BLaER1 treated with 17β-estradiol and CSF1 and Interleukin-3, amounts not matched to agents 10 nM and 100 nM (cell line): Measurements from ENCODE around the gene AKT1.

Experiments
- H3K27ac ChIP-seq, 11 experiments: shearing (Covaris generic); formaldehyde crosslinking; 2 replicates each; pipeline ENCODE4 v1.8.1; 2022
- H3K27me3 ChIP-seq, 11 experiments: shearing (Covaris generic); formaldehyde crosslinking; 2 replicates each; pipeline ENCODE4 v1.8.1; 2022
- H3K36me3 ChIP-seq, 11 experiments: shearing (Covaris generic); formaldehyde crosslinking; 2 replicates each; pipeline ENCODE4 v1.8.1; 2022
- H3K4me1 ChIP-seq, 10 experiments: shearing (Covaris generic); formaldehyde crosslinking; 2 replicates each; pipeline ENCODE4 v1.8.1; 2022
- H3K4me2 ChIP-seq, 11 experiments: shearing (Covaris generic); formaldehyde crosslinking; 2 replicates each; pipeline ENCODE4 v1.8.1; 2022
- H3K4me3 ChIP-seq, 10 experiments: shearing (Covaris generic); formaldehyde crosslinking; 2 replicates each; pipeline ENCODE4 v1.8.1; 2022
- H3K9ac ChIP-seq, 11 experiments: shearing (Covaris generic); formaldehyde crosslinking; 2 replicates each; pipeline ENCODE4 v1.8.1; 2022
- H3K9me3 ChIP-seq, 11 experiments: shearing (Covaris generic); formaldehyde crosslinking; replicated peaks in 1 of 11; 2 replicates each; pipeline ENCODE4 v1.8.1; 2022
- H4K20me1 ChIP-seq, 11 experiments: shearing (Covaris generic); formaldehyde crosslinking; 2 replicates each; pipeline ENCODE4 v1.8.1; 2022
- Cebpa-rat ChIP-seq, 11 experiments: shearing (Covaris generic); IDR thresholded peaks; 2 replicates each; pipeline ENCODE4 v1.8.1; 2022

Gene AKT1

DNA sequence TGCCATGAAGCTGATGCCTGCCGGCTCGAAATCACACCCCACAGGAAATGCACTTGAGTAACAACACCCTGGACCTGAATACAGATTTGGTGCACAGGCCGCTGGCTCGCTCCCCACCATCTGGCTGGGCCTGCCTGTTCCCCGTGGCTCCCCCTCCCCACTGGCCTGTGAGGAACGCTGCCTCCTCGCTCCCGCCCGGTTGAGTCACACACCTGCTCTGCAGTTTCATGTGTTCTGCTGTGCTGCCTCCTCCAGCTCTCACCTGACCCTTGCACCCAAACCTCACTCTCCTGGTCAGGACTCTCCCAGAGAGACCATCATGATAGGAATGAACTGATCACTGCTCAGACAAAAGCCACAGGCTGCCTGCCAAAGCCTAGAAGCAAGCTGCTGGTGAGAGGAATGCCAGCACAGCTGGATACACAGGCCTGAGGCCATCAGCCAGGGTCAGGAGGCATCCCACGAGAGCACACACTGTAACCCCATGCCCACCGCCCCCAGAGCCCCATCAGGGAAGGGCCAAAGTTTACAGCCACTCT, 46.4 kb downstream of the AKT1 start:
- Histone ChIP-seq H4K20me1 (peaks cover 2 to 12% (median 11%) of the 10 kb centered on the region in 11 experiments; a peak in 19 of 22 replicates), H3K27ac (no peak overlapping the region; a peak in 2 of 22 replicates), H3K4me3 (no peak overlapping the region), H3K4me1 (peaks cover 19 to 45% (median 37%) of the 10 kb centered on the region in 10 experiments), H3K9ac (peak overlapping the region in 5 of 11 experiments; percentile 15 to 52 (median 31); a peak in 6 of 22 replicates), H3K36me3 (peaks cover 0 to 3% (median 0%) of the 10 kb centered on the region in 11 experiments; a peak in 5 of 22 replicates), H3K9me3 (peaks cover 0 to 26% (median 23%) of the 10 kb centered on the region in 11 experiments; a peak in 16 of 22 replicates), H3K27me3 (no peaks in the 10 kb centered on the region), H3K4me2 (peak overlapping the region in 9 of 11 experiments; percentile 13 to 65 (median 43); a peak in 15 of 22 replicates)
- TF ChIP-seq Cebpa-rat (IDR thresholded peaks at IDR 0.05) = no peak

DNA sequence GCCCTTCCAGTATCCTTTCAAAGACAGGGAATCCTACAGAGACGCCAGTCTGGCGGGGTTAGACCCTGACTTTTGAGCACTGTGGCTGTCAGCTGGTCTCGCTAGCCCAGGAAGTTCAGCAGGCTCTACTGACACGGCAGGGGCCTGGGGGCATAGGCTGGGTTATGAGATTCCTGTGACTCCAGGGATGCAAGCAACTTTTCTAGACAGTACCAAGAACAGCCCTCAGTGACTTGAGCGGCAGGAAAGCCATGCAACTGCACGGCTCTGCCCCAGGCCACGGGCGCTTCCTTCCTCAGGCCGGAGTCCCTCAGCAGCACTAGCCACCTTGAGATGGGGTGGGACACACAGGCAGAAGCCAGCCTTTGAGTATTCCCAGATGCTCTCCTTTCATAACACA, 47.7 kb downstream of the AKT1 start:
- Histone ChIP-seq H3K9me3 (peaks cover 0 to 26% (median 23%) of the 10 kb centered on the region in 11 experiments; a peak in 16 of 22 replicates), H3K27ac (no peak overlapping the region), H3K4me3 (no peak overlapping the region), H3K4me2 (peak overlapping the region in 4 of 11 experiments; percentile 12 to 54 (median 37); a peak in 5 of 22 replicates), H3K36me3 (peaks cover 0 to 3% (median 0%) of the 10 kb centered on the region in 11 experiments; a peak in 1 of 22 replicates), H3K9ac (peak overlapping the region in 3 of 11 experiments; percentile 7 to 29 (median 9); a peak in 1 of 22 replicates), H3K27me3 (no peaks in the 10 kb centered on the region), H3K4me1 (peaks cover 14 to 39% (median 32%) of the 10 kb centered on the region in 10 experiments), H4K20me1 (no peaks in the 10 kb centered on the region)
- TF ChIP-seq Cebpa-rat (IDR thresholded peaks at IDR 0.05) = no peak

DNA sequence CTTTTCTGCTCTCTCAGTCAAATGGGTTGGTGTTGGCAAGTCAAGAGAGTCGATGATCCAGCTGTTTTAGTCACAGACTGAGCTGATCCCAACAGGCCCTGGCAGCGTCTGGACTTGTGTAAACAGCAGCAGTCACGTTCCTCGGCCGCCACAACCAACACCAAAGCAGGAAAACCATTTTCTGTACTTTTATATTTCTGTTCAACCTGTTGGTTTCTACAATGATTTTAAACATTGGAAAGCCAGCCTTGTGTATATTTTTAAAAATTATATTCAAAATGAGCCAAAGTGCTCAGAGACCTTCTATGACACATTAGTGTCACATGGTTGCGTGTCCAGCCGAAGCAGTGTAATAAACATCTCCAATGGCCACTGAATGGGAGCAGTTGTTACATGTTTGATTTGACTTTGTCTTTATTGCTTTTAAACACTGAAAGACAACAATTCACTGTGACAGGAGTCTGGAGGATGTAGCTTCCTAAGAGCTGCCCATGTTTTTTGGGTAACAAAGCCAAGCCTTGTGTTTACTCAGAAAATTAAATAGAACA, 48.5 kb downstream of the AKT1 start:
- Histone ChIP-seq H3K27me3 (no peaks in the 10 kb centered on the region), H3K4me3 (no peak overlapping the region), H3K27ac (no peak overlapping the region), H3K4me1 (peaks cover 11 to 45% (median 35%) of the 10 kb centered on the region in 10 experiments), H4K20me1 (no peaks in the 10 kb centered on the region), H3K36me3 (peaks cover 0 to 3% (median 0%) of the 10 kb centered on the region in 11 experiments; a peak in 1 of 22 replicates), H3K4me2 (no peak overlapping the region), H3K9me3 (peaks cover 0 to 26% (median 23%) of the 10 kb centered on the region in 11 experiments; a peak in 16 of 22 replicates), H3K9ac (0 out of 22 replicates have a peak overlapping the region, but pooled peaks of 1 of the 11 experiments have one; percentile 6)
- TF ChIP-seq Cebpa-rat (IDR thresholded peaks at IDR 0.05) = no peak

DNA sequence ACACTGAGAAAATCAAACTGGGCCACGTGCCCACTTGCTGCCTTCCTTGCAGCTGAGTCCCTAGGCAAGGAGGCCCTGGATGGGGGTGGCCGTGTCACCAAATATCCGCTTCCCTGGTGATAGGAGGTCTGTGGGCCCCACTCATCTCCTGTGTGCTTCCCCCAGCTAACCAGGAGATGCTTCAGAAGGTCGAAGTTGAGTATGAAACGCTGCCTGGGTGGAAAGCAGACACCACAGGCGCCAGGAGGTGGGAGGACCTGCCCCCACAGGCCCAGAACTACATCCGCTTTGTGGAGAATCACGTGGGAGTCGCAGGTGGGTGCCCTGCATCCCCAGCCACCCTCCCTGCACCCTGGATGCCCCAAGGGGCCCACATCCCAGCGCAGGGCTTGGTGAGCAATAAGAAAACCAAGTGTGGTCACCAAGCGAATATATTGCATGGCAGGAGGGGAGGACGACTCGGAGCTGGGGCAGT, 49.4 kb downstream of the AKT1 start:
- H3K27ac ChIP-seq = no peak overlapping the region
- H4K20me1 ChIP-seq = no peaks in the 10 kb centered on the region
- H3K27me3 ChIP-seq = no peaks in the 10 kb centered on the region
- H3K4me2 ChIP-seq = 0 out of 22 replicates have a peak overlapping the region, but pooled peaks of 1 of the 11 experiments have one; percentile 2
- peaks cover 0 to 19% (median 16%) of the 10 kb centered on the region in 11 experiments; a peak in 16 of 22 replicates for H3K9me3 ChIP-seq
- no peak overlapping the region; a peak in 2 of 22 replicates for H3K9ac ChIP-seq
- TF ChIP-seq Cebpa-rat (IDR thresholded peaks at IDR 0.05) = no peak
- H3K4me1 ChIP-seq = peaks cover 3 to 45% (median 33%) of the 10 kb centered on the region in 10 experiments; a peak in 18 of 20 replicates
- no peak overlapping the region for H3K4me3 ChIP-seq
- H3K36me3 ChIP-seq = peaks cover 0 to 3% (median 0%) of the 10 kb centered on the region in 11 experiments; a peak in 1 of 22 replicates

DNA sequence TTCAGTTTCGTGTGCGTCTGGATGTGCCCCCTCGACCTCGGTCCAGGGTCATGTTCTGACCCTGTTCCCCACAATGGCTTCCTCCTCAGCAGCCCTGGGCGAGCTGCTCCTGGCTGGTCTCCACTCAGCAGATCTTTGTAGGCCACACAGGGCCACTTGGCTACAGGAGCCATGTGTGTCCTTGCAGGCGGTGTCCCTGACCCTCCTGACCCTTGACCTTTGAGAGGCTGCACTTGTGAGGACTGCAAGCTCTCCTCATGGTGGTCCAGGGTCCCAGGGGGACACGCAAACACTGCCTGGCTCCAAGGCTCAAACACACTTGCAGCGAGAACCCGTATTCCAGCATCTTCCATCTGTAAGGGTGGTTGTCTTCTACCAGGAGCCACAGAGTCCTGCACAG, 50.1 kb downstream of the AKT1 start:
- TF ChIP-seq Cebpa-rat (IDR thresholded peaks at IDR 0.05) = no peak
- H3K27ac ChIP-seq = no peak overlapping the region

DNA sequence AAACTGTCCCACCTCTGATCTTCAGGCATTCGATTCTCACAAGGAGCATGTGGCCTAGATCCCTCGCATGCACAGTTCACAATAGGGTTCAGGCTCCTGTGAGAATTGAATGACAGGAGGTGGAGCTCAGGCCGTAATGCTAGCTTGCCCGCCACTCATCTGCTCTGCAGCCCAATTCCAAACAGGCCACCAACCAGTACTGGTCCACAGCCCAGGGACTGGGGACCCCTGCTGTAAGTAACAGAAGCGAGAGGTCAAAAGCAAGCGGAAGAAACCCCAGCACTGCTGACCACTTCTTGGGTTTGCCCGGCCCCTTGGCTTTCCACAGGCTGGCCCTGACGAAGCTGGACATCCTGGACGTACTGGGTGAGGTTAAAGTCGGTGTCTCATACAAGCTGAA, 51.1 kb downstream of the AKT1 start:
- peaks cover 0 to 3% (median 0%) of the 10 kb centered on the region in 11 experiments; a peak in 6 of 22 replicates for H3K9me3 ChIP-seq
- no peak for TF ChIP-seq Cebpa-rat (IDR thresholded peaks at IDR 0.05)
- no peaks in the 10 kb centered on the region; a peak in 1 of 22 replicates for H4K20me1 ChIP-seq
- H3K36me3 ChIP-seq = no peaks in the 10 kb centered on the region
- no peak overlapping the region for H3K27ac ChIP-seq
- no peak overlapping the region for H3K4me3 ChIP-seq
- H3K4me1 ChIP-seq = peaks cover 3 to 50% (median 31%) of the 10 kb centered on the region in 10 experiments; a peak in 18 of 20 replicates
- H3K9ac ChIP-seq = no peak overlapping the region
- H3K27me3 ChIP-seq = no peaks in the 10 kb centered on the region
- H3K4me2 ChIP-seq = no peak overlapping the region

More for the DNA sequence above, 50.1 kb downstream of the AKT1 start:
- Histone ChIP-seq H4K20me1 (no peaks in the 10 kb centered on the region; a peak in 1 of 22 replicates), H3K36me3 (0 out of 22 replicates have a peak, but pooled peaks cover 0 to under 1% (median 0%) of the 10 kb centered on the region in 11 experiments), H3K4me2 (no peak overlapping the region), H3K4me3 (no peak overlapping the region), H3K9ac (no peak overlapping the region), H3K9me3 (peaks cover 0 to 12% (median 9%) of the 10 kb centered on the region in 11 experiments; a peak in 16 of 22 replicates), H3K27me3 (no peaks in the 10 kb centered on the region), H3K4me1 (peaks cover 3 to 48% (median 33%) of the 10 kb centered on the region in 10 experiments; a peak in 18 of 20 replicates)

DNA sequence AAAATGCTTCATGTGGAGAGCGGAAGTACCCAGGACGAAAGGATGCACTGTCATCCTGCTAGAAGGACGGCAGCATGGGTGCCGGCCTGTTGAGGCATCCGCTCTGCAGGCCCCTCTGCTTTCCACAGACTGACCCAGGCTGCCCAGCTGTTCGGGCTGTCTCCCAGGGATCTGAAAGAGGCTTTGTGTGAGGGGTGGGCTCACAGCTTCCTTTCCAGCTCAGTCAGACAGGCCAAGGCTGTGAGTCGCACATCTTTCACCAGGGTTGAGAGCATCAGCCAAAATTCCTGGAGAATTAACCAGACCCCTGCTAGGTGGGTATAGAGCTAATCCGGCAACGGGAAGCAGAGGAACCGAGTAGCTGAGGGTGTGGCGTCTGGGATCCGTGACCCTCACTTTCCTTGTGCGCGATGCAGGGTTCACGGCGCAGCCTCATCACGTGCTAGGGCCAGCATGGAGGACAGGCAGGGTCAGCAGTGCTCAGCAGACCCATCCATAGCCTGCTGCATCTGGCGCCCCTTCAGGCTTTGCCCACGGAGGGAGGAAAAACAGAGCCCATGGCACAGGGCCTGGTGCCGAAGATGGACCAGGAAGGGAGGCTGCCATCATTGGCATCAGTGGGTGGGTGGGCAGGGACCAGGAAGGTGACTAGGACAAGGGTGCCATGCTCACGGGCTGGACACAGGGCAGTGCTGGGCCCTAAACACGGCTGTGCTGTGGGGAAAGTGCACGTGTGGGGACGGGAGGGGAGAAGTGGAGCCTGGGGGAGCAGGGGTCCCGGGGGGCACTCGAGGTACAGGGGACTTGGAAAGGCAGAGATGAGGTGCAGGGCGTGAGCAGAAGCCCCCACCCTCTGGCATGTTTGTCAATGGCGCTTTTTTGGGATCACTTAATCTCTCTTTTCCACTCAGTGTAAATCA, 51.8 kb downstream of the AKT1 start:
- H3K9me3 ChIP-seq = no peaks in the 10 kb centered on the region
- H3K4me2 ChIP-seq = no peak overlapping the region
- H3K4me3 ChIP-seq = no peak overlapping the region
- no peaks in the 10 kb centered on the region; a peak in 1 of 22 replicates for H4K20me1 ChIP-seq
- no peak for TF ChIP-seq Cebpa-rat (IDR thresholded peaks at IDR 0.05)
- no peak overlapping the region for H3K9ac ChIP-seq
- no peaks in the 10 kb centered on the region for H3K36me3 ChIP-seq
- H3K27me3 ChIP-seq = no peaks in the 10 kb centered on the region
- H3K27ac ChIP-seq = no peak overlapping the region
- H3K4me1 ChIP-seq = peaks cover 2 to 42% (median 23%) of the 10 kb centered on the region in 10 experiments; a peak in 17 of 20 replicates
